IPS-11a (cell line): ENCODE results near the gene TPST1.

Experiments used
- H3K4me3 ChIP-seq: one replicate; pipeline ENCODE4 v1.5.1; 2013; ENCODE audit warnings: low read depth, low read length, control low read depth

The TPST1 gene

GRCh38 chr7:66237906-66238772 is 33.0 kb downstream of the TPST1 start:
- no peak overlapping the region for H3K4me3 ChIP-seq

GRCh38 chr7:66238773-66239466 is 33.8 kb downstream of the TPST1 start:
- no peak overlapping the region for H3K4me3 ChIP-seq

GRCh38 chr7:66239467-66239856 is 34.3 kb downstream of the TPST1 start:
- no peak overlapping the region for H3K4me3 ChIP-seq

- no peak overlapping the region for H3K4me3 ChIP-seq
These were observed 39.9 kb downstream of the TPST1 start for GRCh38 chr7:66245008-66245407.

GRCh38 chr7:66246554-66247171 is 41.5 kb downstream of the TPST1 start:
- no peak overlapping the region for H3K4me3 ChIP-seq

GRCh38 chr7:66247380-66248078 is 42.4 kb downstream of the TPST1 start:
- no peak overlapping the region for H3K4me3 ChIP-seq

- H3K4me3 ChIP-seq: no peak overlapping the region
These were observed 45.6 kb downstream of the TPST1 start for GRCh38 chr7:66250711-66251110.

GRCh38 chr7:66255534-66256100 is 50.5 kb downstream of the TPST1 start:
- H3K4me3 ChIP-seq: no peak overlapping the region

GRCh38 chr7:66256281-66256680 is 51.1 kb downstream of the TPST1 start:
- H3K4me3 ChIP-seq: no peak overlapping the region

- H3K4me3 ChIP-seq: no peak overlapping the region
These were observed 52.3 kb downstream of the TPST1 start for GRCh38 chr7:66257481-66257880.

GRCh38 chr7:66258409-66258808 is 53.3 kb downstream of the TPST1 start:
- H3K4me3 ChIP-seq: no peak overlapping the region

- no peak overlapping the region for H3K4me3 ChIP-seq
These were observed 56.8 kb downstream of the TPST1 start for GRCh38 chr7:66261941-66262340.

- no peak overlapping the region for H3K4me3 ChIP-seq
These were observed 58.8 kb downstream of the TPST1 start for GRCh38 chr7:66263936-66264335.

- no peak overlapping the region for H3K4me3 ChIP-seq
These were observed 60.4 kb downstream of the TPST1 start for GRCh38 chr7:66265566-66265965.

GRCh38 chr7:66267249-66267648 is 62.1 kb downstream of the TPST1 start:
- no peak overlapping the region for H3K4me3 ChIP-seq

GRCh38 chr7:66269978-66270377 is 64.8 kb downstream of the TPST1 start:
- H3K4me3 ChIP-seq: no peak overlapping the region

GRCh38 chr7:66272321-66272720 is 67.2 kb downstream of the TPST1 start:
- no peak overlapping the region for H3K4me3 ChIP-seq

- no peak overlapping the region for H3K4me3 ChIP-seq
These were observed 71.2 kb downstream of the TPST1 start for GRCh38 chr7:66276363-66276762.

GRCh38 chr7:66277492-66277891 is 72.4 kb downstream of the TPST1 start:
- no peak overlapping the region for H3K4me3 ChIP-seq

GRCh38 chr7:66279912-66280311 is 74.8 kb downstream of the TPST1 start:
- no peak overlapping the region for H3K4me3 ChIP-seq
